NCI-H446 (cell line): Measurements from ENCODE around the gene GRIK4.

ENCODE experiments used
- DNase-seq, 2 experiments: peaks; one replicate each; lab custom pipeline; 2025; lab: John Stamatoyannopoulos, UW

Gene GRIK4

GRCh38 chr11:120883404-120884080 is 372.0 kb downstream of the GRIK4 start:
- DNase-seq = peak; percentile 30 to 66

- DNase-seq = no peak
Observed at GRCh38 chr11:120884154-120885020, 372.8 kb downstream of the GRIK4 start.

GRCh38 chr11:120890609-120891320 is 379.2 kb downstream of the GRIK4 start:
- no peak for DNase-seq

- DNase-seq = no peak
Observed at GRCh38 chr11:120893440-120894201, 382.1 kb downstream of the GRIK4 start.

- DNase-seq = peak; percentile 89 to 94
Observed at GRCh38 chr11:120894202-120894985, 382.8 kb downstream of the GRIK4 start.

GRCh38 chr11:120896687-120897086 is 385.1 kb downstream of the GRIK4 start:
- DNase-seq = no peak

GRCh38 chr11:120898568-120898967 is 387.0 kb downstream of the GRIK4 start:
- DNase-seq = no peak

- no peak for DNase-seq
Observed at GRCh38 chr11:120899720-120900119, 388.2 kb downstream of the GRIK4 start.

GRCh38 chr11:120900643-120901042 is 389.1 kb downstream of the GRIK4 start:
- no peak for DNase-seq

- DNase-seq = no peak
Observed at GRCh38 chr11:120903686-120904085, 392.1 kb downstream of the GRIK4 start.

- no peak for DNase-seq
Observed at GRCh38 chr11:120904116-120904515, 392.6 kb downstream of the GRIK4 start.

- peak in 1 of 2 experiments; percentile 58 for DNase-seq
Observed at GRCh38 chr11:120906766-120907165, 395.2 kb downstream of the GRIK4 start.

GRCh38 chr11:120907971-120908370 is 396.4 kb downstream of the GRIK4 start:
- DNase-seq = no peak

- no peak for DNase-seq
Observed at GRCh38 chr11:120908461-120909181, 397.1 kb downstream of the GRIK4 start.

GRCh38 chr11:120909676-120910416 is 398.3 kb downstream of the GRIK4 start:
- no peak for DNase-seq

GRCh38 chr11:120911943-120912342 is 400.4 kb downstream of the GRIK4 start:
- no peak for DNase-seq

- peak in 1 of 2 experiments; percentile 30 for DNase-seq
Observed at GRCh38 chr11:120912504-120912903, 401.0 kb downstream of the GRIK4 start.

- no peak for DNase-seq
Observed at GRCh38 chr11:120912915-120913314, 401.4 kb downstream of the GRIK4 start.

- no peak for DNase-seq
Observed at GRCh38 chr11:120914021-120914420, 402.5 kb downstream of the GRIK4 start.

GRCh38 chr11:120914601-120915000 is 403.1 kb downstream of the GRIK4 start:
- no peak for DNase-seq
